GM18499 (cell line): Measurements from ENCODE around the gene KAT6B.
"Not testable (repeated sequence)": the region's sequence is repeated elsewhere in the genome, so short reads cannot be mapped to it uniquely, and the experiment has no call there.

ENCODE experiments used
- ATAC-seq: cut with Tn5 transposase; IDR thresholded peaks from one replicate; pipeline ENCODE4 v1.9.1; 2021; ENCODE audit warnings: moderate number of reproducible peaks; ENCODE audit not compliant: insufficient read depth, unreplicated experiment

Gene KAT6B

DNA sequence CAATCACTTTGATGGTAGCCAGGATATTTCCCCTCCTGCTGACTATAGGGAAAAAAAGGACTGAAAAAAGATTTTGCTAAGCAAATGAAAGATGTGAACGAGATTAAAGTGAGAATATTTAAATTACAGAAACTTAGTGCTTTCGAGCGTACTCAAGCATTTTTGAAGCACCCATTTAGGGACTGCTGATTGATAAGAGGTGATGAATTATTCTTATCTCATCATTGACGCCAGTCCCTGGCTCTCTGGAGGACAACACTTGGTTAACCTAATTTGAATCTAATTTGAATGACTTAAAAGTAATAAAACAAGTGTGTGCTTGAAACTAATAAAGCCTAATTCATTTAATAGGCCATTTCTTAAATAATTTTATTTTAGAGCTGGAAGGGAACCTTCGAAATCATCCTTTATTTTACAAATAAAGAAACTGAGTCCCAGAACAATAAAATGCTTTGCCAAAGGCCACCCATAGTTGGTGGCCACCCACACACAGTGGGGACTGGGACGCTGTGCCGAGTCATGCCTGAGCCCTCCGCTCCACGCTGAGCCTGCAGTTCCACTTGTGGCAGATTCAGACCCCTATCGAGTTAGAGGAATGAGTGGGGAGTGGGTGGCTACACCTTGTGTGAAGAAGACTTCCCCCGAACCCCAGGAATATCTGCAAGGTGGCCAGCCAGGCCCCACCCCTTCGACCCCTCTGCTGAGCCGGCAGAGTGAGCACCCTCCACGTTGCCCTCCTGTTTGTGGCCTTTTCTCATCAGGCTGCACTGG lies 223.9 kb downstream of the KAT6B start:
- ATAC-seq, result no peak

DNA sequence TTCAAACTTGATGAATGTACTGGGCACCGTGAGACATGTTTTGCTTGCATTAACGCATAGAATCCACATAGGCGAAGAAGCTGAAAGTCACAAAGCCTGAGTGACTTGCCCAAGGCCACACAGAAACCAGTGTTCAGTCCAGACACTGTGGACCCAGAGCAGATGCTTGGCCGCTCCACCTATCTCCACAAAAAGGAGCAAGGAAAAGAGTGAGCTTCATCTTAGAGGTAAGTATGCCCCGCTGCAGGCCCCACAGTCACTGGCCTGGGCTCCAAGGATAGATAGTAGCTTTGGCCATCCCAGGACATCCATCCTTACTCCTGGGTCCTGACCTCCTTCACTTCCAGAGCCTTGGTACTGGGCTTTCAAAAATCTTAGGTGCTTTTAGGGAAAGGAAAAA lies 224.9 kb downstream of the KAT6B start:
- ATAC-seq, result no peak

DNA sequence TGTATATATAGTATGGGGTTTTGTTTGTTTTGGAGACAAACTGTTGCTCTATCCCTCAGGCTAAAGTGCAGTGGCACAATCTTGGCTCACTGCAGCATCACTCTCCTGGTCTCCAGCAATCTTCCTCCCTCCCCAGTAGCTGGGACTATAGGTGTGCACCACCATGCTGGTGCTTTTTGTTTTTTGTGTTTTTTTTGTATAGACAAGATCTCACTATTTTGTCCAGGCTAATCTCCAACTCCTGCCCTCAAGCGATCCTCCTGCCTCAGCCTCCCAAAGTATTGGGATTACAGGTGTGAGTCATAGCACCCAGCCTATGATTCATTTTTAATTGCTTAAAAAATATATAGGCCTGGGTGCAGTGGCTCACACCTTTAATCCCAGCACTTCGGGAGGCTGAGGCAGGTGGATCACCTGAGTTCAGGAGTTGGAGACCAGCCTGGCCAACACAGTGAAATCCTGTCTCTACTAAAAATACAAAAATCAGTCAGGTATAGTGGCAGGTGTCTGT lies 229.6 kb downstream of the KAT6B start:
- ATAC-seq, result not testable (repeated sequence)

DNA sequence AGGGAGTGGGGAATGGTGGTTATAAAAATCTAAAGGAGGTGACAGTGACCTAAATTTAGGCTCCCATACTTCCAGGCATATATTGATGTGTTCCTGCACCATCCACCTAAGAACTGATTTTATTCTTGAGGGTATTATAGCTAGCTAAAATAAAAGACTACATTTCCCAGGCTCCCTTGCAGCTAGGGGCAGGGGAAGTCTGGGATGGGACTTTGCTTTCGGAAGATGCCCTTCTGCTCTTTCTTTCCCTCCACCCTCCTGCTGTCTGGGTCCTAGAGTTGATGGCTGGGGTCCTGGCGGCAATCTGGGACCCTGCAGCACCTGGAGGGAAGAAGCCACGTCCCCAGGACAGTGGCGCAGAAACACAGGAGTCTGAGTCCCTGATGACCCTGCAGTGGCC lies 231.3 kb downstream of the KAT6B start:
- ATAC-seq, result no peak

DNA sequence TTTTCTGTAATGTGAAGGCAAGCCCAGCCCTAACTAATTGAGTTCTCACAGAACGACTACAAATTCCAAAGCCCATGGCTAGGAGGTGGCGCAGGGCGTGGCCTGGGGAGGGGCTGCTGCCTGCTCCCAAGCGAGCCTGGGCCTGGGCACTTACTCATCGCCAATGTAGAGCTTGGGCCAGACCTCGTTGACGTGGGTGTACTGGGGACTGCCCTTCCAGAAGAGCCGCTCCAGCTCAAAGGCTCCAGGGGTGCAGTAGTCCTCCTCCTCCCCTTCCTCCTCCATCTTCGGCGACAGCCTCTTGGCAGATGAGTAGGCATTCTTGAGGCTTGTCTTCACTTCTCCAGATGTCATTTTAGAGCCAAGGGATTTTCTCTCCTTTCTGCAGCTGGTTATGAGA lies 231.8 kb downstream of the KAT6B start:
- no peak for ATAC-seq

DNA sequence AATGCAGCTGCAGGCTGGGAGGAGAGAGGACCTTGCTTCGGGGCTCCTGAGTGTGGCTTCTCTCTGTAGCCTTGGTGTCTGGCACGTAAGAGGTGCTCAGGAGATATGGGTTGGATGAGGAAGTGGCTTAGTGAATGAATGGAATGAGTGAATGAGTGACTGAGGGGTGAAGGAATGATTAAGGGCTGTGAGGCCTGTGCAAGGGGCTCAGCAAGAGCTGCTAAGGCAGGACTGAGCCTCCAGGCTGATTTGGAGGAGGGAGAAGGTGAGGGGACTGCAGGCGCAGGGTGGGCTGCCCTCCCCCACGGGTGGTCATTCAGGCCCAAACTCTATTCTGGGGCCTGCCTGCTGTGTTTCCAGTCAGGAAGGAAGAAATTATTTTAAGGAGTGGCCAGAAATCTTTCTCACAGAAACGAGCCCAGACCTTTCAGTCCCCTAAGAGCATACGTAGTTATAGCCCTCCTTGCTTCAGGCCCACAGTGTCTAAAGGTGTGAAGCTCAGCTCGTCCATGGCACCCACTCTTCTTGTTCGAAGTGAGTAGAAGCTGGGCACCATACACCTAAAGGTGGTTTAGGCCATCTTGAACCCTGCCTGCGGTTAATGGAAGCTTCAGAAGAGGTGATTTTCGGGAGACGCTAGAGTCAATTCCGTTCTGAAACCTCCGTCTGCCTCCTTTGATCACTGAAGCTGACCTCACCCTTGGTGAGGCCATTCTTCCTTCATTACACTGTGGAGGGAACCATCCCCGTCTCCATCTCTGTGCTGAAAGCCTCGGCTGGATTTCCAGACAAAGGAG lies 235.5 kb downstream of the KAT6B start:
- no peak for ATAC-seq

DNA sequence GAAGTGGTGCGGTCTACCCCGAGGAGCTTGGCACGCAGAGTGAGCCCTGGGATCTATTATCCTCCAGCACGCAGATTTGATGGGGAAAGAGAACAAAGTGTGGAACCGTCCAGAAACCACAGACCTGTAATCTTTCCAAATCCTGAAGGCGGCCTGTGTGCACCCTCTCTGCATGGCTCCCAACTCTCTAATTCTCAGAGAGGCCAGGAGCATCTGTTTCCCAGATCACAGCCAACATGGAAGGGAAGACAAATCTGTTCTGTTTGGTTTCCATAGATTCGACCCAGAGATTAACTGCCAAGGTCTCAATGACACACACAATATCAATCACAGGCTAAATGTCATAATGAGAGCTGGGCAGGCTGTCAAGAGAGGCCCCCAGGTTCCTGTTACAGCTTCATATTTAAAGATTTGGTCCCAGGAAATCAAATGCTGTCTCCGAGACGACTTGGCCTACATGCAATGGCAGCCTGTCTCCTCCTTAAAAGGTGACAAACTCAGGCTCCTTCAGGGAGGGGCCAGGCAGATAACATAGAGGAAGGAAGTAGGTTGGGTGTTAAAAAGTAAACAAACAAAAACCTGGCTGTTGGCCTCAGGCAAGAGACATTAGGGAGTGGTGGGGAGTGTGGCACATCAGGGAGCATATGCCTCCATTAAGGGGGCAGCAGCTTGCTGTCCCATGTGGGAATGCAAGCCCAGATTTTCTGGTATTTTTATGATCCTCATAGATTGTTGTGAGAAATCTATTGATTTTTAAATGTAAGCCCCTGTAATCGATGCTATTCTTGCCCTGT lies 236.3 kb downstream of the KAT6B start:
- no peak for ATAC-seq

DNA sequence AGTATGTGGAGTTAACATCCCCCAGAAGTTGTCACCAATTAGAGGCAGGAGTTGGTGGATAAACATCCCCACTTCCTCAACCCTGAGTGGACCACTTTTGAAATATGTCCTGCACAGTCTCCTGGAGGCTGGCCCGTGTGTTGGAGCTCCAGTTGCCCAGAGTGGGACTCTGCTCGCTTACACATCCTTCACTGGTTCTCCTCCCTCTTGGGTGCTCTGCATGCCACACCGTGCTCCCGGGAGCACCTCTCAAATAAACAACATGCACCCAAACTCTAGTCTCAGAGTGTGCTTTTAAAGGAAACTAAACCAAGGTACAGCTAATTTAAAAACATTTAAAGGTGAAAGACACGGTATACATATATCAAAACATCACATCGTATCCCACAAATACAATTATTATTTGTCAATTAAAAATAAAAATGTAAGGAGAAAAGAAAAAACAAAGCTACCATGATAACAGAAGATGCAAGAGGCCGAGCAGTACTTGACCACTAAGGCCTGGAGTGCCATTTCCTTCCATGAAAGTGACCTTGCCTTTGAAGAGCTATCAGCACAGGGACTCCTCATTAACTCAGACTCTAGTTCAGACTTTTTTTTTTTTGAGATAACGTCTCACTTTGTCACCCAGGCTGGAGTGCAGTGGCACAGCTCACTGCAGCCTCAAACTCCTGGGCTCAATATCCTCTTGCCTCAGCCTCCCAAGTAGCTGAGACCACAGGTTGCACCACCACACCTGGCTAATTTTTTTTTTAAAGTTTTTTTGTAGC lies 237.2 kb downstream of the KAT6B start:
- no peak for ATAC-seq

DNA sequence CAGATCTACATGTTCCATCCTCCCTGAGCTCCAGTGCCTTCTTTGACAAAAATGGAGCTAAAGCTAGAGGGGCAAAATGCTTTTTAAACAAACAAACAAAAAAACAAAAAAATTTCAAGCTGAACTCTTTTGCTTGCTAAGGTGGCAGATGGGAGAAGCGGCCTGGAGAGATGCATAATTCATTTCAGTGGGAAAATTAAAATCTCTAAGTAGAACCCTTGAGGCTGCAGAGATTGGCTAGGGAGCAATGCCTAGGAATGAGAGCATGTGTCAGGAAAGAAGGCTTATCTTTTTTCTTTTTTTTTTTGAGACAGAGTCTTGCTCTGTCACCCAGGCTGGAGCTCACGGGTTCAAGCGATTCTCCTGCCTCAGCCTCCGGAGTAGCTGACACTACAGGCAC lies 238.7 kb downstream of the KAT6B start:
- ATAC-seq, result no peak

DNA sequence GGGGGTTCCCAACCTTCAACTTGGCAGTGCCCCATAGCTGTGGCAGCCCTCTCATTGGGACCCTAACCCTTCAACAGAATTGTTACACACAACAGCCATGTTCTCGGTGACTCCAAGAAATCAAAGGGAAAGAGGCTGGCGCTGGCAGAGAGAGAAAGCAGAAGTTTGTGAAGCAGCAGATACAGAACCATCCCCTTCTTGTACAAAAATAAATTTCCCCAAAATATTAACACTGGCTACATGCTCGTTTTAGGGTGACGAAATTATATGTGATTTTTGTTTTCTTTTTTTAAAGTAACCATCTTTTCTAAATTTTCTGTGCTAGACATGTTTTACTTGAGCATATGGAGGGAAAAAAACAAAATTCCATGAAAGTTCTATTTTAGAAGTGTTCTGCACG lies 239.9 kb downstream of the KAT6B start:
- no peak for ATAC-seq

DNA sequence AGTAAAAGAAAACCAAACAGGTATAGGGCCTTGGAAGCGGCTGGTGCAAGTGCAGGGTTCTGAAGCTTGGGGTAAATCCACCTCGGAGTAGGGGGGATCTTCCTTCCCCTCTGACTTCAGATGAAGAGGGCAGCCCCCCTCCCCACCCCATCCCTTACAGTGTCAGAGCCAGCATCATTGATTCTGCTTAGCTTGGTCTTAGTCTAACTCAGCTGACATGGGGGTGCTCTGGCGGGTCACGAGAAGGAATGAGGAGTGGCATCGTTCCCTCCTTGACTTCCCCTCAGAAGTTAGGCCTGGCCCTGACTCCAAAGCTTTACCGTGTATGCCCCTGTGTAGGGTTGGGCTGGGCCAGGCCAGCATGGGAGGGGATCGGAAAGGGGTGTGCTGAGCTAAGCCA lies 240.9 kb downstream of the KAT6B start:
- no peak for ATAC-seq

DNA sequence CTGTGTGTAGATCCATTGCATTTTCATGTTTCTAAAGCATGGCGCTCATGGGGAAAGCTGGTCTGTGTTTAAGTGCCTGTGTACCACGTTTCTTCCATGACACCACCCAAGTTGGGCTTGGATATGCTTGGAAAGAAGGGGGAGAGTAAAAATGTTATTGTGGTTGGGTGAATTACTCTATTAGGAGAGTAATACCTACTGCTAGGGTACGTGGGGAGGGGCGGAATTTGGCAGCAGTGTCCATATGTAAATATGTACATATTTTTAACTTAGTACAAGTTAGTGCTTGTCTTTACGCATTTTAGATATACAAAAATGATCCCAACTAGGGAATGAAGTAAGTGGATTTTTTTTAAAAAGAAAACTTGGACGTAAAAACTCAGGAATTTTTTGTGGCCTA lies 242.1 kb downstream of the KAT6B start:
- ATAC-seq, result no peak

DNA sequence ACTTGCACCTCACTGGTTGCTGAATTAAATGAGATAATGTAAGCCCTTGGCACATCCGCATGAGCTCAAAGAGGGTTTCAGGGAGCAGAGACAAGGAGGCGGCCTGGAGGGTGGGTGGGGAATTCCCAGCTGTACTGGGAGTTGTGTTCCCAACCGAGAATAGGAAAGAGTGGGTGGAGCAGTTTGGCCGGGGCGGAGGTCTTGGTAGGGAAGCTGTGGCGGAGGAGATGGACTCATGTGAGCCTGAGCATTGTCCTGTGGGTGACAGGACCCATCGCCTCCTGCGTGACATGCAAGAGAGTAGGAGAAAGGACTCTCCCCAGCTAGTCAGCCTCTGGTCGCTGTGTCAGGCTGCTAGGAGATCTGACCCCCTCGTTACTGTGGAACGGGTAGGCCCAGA lies 244.1 kb downstream of the KAT6B start:
- ATAC-seq, result no peak

DNA sequence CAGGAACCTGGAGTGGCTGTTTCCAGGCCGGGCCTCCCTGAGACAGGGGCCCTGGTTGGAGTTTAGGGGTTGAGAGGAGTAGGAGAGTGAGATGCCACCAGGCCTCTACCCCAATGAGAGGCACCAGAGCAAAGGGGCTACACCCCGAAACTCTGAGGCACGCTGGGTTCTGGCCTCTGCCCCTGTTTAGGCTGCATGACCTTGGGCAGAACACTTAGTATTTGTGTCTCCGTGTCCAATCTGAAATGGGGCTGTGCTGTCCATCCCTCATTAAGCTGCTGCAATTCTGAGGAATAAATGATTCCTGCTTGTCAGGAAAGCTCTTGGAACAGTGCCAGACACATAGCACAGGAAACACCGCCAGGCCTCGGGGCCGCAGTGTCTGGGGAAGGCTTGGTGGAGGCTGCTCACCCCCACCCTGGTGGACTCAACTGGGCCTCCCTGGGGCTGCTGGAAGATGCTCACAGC lies 244.6 kb downstream of the KAT6B start:
- ATAC-seq, result no peak

DNA sequence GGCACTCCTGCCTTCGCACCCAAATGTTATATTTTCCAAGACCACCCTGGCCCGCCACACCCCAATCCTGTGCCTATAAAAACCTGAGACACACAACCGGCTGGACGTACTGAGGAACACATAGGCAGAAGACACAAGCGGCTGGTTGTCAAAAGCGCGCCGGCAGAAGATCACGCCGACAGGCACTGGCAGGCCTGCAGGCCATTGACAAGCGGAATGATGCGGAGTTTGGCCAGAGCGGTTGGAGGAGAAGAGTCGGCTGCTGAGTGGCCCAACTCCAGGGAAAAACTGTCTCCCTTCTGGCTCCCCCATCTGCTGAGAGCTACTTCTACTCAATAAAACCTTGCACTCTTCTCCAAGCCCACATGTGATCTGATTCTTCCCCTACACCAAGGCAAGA lies 245.4 kb downstream of the KAT6B start:
- no peak for ATAC-seq

DNA sequence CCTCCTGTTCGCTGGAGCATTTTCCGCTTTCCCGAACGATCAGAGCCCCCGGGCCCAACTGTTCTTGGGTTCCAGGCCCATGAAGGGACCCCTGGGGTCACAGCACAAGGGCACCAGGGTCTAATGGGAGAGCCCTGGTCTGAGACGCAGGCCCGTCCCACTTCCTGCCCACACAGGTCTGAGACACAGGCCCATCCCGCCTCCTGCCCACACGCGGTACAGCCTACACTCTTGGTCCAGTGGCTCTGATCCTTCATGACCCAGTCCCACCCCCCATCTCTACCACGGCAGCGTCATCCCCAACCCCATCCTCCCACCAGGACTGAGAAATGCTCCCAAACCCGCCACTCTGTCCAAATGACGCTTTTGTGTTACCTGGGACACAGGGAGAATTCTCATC lies 246.3 kb downstream of the KAT6B start:
- ATAC-seq, result no peak

DNA sequence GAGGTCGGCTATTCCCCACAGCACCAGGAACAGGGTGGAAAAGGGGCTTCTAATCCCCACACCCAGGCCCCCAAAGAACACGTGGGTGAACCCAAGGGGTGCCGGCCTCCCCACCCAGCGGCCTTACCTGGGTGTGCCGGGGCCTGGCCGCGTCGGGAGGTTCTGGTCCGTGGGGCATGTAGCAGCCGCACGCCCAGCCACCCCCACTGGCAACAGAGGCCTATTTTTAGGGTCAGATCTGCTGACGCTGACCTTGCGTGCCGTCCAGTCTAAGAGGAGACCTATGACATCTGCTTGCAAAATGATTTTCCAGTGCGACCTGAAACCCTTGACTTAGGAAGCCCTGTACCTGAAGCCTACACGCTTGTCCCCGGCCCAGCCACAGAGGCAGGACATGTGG lies 247.0 kb downstream of the KAT6B start:
- ATAC-seq, result no peak

DNA sequence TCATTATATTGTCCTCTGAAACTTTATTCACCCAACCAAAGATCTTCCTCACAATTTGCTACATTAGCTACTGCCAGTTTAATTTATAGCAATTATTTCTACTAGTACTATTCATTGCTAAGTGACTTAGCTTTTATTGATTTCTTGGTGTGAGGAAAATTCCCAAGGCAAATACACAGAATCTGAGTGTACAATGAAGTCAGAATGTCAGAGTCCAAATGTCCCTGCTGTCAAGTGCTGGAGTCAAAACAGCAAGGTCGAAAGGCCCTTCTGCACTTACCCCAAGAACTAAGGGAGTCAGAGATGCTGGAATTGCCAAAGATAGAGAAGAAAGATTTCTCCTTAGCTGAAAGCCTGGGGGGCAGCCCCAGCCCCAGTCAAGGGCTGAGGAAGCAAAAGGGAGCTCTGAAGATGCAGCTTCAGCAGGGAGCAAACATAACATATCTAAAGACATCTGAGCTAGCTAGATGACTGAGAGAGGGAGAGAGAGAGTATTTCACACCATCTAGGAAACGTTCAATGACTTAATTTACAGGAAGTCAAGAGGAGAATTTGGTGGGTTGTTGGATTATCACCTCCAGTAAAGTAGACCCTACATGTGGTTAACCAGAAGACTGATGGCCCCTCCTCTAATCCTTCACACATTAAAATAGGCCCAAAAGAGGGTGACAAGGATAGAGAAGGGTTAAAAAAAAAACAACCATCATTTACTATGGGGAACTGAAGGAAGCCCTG lies 248.5 kb downstream of the KAT6B start:
- no peak for ATAC-seq

DNA sequence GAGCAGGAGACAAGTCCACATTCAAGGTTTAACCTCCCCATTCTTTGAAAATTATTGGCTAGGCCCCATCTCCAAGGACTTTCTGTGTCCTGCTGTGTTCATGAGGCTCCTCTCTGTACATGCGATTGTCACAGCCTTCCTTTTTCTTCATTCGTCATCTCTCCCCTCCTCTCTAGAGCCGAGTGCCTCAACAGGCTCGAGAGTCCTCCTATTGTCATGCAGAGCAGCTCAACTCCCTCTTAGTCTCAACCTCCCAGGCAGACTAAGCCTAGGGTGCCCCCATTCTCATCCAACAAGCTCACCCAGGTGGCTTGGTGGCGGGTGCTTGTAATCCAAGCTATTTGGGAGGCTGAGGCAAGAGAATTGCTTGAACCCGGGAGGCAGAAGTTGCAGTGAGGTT lies 249.9 kb downstream of the KAT6B start:
- no peak for ATAC-seq
